Stimulated activated CD4-positive, alpha-beta T cell treated with anti-CD3 and anti-CD28 coated beads, Interleukin-4, amount 100 ng/mL, for 4 hours (primary cell): ENCODE data around the gene PFDN1.

Experiments
- DNase-seq, 2 experiments: peaks; one replicate each; pipeline ENCODE4 v3.0.0-alpha.2; 2020

PFDN1 gene

DNA sequence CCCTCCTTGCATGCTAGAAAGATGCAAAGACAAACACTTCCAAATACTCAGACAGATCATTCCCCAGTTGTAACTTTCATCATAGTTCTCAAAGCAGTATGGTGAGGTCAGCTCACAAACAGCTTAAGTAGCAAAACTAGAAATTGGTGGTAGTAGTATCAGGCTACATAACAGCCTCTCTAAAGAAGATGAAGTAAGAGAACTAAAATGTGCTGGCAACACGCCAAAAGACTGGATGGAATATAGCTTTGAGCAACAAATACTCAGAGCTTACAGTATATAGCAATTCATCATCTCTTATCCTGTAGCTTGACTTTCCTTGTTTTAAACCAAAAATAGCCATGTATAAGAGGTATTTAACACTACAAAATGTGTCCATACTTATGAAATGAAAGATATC lies 7.5 kb downstream of the PFDN1 start:
- DNase-seq = no peak

GRCh38 chr5:140294753-140295152 lies 8.1 kb downstream of the PFDN1 start:
- no peak for DNase-seq

GRCh38 chr5:140293849-140294100 lies 9.1 kb downstream of the PFDN1 start:
- DNase-seq = no peak

- no peak for DNase-seq
These were observed 9.6 kb downstream of the PFDN1 start for GRCh38 chr5:140293091-140293848.

GRCh38 chr5:140292212-140293036 lies 10.5 kb downstream of the PFDN1 start:
- no peak for DNase-seq

DNA sequence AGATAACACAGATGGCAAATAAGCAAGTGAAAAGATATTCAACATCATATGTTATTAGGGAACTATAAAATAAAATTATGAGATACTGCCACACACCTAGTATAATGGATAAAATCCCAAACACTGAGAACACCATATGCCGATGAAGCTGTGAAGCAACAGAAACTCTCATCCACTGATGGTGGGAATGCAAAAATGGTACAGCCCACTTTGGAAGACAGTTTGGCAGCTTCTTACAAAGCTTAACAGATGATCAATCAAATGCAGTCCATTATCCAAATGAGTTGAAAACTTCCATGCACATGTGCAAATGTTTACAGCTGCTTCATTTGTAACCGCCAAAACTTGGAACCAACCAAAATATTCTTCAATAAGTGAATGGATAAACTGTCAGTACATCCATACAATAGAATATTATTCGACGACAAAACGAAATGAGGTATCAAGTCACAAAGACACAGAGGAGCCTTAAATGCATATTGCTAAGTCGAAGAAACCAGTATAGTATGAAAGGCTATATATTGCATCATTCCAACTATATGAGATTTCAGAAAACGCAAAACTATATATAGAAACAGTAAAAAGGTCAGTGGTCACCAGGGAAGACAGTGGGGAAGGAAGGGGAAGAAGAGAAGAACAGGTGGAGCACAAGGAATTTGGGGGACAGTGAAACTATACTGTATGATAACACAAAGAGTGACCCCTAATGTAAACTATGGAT lies 14.9 kb downstream of the PFDN1 start:
- no peak for DNase-seq

DNA sequence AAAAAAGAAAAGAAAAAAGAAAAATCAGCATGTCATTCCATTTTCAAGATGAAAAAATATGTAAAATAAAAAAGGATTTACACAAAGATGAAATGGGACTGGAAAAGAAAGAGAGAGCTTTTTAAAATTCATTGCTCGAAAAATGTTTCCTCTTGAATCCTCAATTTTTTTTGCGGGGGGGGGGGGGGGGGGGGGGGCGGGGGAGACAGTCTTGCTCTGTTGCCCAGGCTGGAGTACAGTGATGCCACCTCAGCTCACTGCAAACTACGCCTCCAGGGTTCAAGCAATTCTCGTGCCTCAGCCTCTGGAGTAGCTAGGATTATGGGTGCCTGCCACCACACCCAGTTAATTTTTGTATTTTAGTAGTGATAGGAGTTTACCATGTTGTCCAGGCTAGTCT lies 16.5 kb downstream of the PFDN1 start:
- DNase-seq = no peak

- DNase-seq = no peak
These were observed 18.9 kb downstream of the PFDN1 start for GRCh38 chr5:140284013-140284412.

GRCh38 chr5:140282266-140282665 lies 20.6 kb downstream of the PFDN1 start:
- DNase-seq = no peak

DNA sequence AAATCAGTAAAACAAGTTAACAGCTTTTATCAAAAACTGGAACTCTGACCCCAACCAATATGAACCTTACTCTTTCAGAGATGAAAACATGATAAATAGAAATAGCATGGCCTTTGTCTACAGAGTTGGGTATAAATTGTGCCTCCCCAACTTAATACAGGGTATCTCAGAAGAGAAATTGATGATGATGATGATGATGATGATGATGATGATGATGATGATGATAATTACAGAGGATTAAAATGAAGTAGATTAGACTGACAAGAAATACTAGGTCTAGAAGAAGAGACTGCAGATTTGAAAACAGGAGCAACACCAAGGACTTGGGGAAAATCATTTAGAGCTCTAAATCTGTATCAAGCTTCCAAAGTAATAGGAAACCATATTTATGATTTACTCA lies 27.1 kb downstream of the PFDN1 start:
- no peak for DNase-seq

DNA sequence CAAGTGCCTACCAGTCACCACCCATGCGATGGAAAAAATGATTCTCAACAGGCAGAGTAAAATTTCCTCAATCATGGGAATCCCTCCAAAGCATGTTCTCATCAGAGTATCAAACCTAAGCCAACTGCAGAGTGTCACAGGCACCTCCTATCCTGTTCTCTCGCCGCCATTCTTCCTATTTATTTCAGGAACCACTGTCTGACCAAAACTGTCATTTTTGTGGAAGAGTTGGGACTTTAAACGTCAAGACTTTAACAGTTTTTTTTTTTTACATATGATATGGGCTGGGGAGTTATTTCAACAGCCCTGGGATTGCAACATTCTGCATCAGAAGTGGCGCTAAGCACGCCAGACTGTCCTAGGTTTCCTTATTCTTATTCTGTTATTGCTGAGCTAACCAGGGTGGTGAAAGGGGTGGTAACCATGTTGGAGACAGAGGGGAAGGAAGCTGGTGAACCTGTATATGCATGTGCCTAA lies 29.5 kb downstream of the PFDN1 start:
- DNase-seq = no peak

DNA sequence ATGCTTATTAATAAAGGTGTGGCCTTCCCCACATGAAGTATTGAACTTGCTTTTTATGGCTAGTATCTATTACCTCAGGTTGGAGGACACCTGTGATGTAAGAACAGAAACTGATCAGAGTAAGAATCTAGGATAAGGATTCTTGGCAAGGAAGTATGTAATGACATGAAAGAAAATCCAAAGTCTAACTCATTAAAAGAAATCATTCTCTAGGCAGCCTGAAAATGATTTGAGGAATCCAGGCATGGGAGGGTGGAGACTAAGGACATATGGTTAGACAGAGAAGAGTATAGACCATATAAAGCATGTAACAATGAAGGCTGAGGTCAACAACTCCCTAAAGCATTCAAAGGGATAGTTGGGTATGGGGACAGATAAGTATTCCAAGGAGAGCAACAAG lies 32.9 kb downstream of the PFDN1 start:
- DNase-seq = no peak

DNA sequence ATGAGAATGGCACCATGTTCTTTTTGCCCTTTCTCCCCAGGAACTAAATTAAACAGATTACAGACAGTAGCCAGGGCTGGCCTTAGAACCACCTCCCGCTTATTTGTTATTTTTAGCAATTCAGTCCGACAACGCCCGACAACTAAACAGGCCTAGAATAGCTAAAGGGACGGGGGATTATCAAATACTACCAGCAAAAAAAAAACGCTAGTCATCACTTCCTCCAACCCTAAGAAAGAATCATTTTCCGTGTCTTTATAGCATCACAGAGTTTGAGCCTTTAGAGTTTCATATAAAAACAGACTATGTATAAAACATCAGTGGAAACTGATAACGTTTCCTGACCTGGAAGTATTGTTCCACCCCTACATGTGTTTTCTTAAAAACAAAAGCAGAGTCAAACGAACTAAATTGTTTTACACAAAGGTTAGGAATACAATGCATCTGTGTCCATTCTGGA lies 35.3 kb downstream of the PFDN1 start:
- DNase-seq = no peak

DNA sequence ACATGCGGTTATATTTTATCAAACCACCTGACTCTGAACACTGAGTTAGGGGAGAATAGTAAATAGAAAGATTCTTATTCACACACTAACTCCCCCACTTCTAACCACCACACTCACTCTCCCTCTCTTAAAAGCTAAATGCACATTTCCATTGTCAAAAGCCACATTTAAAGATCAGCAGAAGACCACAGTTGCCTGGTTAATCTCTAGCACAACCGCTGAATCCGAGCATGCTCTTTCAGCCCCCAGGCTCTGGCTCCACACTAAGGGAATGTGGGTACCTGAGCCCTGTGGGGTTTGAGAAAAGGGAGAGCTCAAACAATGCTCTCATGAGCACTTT lies 35.7 kb downstream of the PFDN1 start:
- DNase-seq = no peak

DNA sequence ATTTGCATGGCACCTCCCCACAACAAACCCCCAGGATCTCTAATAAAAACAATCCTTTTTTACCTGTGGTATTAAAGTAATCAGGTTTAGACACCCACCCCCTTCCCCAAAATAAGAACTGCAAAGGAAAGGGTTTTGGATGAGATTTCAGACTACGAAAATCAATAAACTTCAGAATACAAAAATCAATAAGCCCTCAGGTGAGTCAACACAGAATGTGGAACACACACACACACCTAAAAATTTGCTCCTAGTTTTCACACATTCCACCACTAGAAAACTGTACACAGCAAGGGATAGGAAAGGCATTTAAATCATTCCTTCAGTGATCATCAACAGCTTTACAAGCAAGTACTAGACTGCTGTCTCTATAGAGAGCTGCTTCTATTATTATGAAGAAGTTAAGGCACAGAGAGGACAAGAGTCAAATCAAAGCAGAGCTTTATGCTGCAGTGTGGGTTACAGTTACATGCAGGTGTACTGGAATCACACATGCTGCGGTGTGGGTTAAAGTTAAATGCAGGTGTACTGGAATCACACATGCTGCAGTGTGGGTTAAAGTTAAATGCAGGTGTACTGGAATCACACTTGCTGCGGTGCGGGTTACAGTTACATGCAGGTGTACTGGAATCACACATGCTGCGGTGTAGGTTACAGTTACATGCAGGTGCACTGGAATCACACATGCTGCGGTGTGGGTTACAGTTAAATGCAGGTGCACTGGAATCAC lies 36.3 kb downstream of the PFDN1 start:
- no peak for DNase-seq

DNA sequence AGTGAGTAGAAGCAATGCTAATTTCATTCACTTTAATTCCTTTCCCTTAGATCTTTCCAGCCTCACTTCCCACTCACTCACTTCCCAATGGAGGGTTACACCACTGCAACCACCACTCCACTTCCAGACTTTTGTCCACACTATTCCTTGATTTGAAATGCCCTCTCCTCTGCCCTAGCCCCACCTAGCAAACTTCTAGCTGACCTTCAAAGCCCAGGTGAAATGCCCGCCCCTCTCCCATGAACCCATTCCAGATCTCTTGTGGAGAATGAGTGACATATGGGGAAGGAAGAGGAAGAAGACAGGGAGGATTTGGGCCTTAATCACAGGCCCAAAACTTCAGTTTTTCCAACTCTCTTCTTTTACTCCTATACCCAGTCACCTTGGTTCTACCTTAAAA lies 37.1 kb downstream of the PFDN1 start:
- no peak for DNase-seq

- no peak for DNase-seq
These were observed 40.1 kb downstream of the PFDN1 start for GRCh38 chr5:140262839-140263238.

DNA sequence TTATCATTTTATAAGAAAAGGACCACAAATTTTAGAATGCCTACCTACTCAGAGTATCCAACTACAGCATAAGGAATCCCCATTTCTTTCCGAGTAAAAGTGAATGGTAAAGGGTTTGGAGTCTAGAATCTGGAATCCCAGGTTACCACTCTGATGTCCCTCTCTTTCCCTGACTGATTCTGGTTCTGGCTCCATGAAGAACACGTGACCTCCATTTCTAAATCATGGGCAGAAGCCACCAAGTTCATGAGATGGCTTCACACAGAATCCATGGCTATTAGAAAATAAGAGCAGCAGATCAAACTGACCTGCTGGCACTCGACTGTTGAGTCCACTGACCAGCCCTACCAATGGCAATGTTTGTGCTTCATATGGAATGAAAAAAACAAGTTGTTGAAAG lies 40.7 kb downstream of the PFDN1 start:
- DNase-seq = no peak

GRCh38 chr5:140261403-140262171 lies 41.3 kb downstream of the PFDN1 start:
- no peak for DNase-seq

DNA sequence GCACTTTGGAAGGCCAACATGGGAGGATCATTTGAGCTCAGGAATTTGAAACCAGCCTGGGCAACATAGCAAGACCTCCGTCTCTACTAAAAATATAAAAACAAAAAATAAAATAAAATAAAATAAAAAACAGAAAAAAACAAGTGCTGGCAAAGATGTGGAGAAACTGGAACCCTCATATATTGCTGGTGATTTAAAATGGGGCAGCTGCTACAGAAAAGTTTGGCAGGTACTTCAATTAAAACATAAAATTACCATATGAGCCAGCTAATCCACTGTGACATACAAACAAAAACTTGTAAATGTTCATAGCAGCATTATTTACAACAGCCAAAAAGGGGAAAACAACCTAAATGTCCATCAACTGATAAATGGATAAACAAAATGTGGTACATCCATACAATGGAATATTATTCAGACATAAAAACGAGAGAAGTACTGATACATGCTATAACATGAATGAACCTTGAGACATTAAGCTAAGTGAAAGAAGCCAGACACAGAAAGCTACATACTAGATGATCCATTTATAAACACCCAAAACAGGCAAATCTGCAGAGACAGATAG lies 42.7 kb downstream of the PFDN1 start:
- no peak for DNase-seq

- no peak for DNase-seq
These were observed 43.4 kb downstream of the PFDN1 start for GRCh38 chr5:140259500-140259899.

GRCh38 chr5:140258873-140259272 lies 44.0 kb downstream of the PFDN1 start:
- DNase-seq = no peak
